GM18867 (cell line): ENCODE results near the gene SLC41A2.
A peak's percentile ranks its signal among the peaks of the same experiment; 100 is the strongest.

Source experiments
- ATAC-seq: cut with Tn5 transposase; IDR thresholded peaks from one replicate; pipeline ENCODE4 v1.9.1; 2021; ENCODE audit warnings: mild to moderate bottlenecking, moderate library complexity; ENCODE audit not compliant: unreplicated experiment

SLC41A2 gene

DNA sequence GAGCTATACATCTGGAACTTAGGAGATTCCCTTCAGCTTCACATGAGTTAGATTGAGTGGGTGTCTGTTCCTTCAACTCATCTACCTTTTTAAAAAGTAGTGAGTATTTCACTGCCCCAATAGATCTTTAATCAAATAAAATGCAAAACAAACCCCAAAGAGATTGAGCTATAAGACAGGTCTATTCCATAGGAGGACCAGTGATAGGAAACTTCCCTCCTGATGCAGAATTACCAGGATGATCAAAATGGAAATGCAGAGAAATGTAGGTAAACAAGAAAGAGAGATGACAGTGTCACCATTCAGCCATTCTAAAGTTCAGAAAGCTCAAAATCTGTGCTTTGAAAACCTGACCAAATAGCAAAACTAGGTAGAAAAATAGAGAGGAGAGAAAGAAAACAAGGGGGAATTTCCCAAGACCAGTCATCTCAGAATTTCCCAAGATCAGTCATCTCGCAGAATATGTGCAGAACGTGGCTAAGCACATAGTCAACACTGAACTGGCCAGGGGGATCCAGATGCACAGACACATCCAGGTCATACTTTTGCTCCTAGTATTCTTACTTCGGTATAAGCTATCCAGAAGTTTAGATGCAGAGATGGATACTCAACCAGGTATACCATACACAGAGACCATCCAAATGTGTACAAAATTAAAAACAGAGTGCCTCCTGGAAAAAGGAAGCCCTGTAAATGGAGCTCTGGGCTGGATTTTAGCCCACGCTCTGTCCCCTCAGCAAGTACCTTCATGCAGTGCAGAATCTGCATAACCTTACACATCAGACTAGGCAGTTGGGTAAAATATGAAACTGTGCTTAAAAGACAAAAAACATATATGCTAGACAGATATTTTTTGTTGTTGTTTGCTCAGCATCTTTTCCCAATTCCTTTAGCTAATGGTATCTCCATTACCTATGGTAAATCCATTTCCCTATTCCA is 27.4 kb downstream of the SLC41A2 start:
- ATAC-seq, result peak; percentile 89

DNA sequence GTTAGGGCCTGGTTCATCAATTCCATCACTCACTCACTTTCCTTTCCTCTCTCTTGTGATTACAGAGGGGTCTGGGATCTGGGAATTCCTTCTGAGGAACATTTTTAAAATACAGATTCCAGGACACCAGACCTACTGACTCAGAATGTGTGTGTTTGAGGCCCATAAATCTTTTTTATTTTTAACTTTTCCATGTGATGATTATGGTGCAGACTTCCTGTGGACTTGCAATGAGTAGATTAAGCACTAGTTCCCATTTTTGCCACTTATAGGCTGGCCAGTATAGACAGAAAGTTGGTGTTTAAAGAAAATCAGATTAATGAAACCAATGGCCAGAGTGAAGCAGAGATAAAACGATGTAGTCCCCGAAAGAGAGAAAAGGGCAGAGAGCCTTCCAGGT is 28.1 kb downstream of the SLC41A2 start:
- peak; percentile 12 for ATAC-seq

DNA sequence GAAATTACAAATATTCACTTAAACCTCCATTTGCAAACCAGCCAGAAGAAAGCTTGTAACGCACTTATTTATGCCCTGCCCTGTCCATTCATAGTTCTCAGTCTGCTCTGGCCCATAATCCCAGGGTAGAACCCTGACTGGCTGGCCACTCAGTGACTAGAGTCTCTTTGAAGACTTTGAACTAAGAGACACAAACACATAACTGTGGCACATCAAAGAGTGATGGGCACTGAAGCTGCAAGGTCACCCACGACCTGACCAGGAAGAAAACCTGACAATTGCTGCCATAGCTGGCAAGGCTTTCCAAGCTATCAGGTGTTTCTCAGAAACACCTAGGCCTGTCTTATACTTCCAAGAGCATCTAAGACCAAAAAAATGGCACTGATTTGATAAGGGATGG is 28.7 kb downstream of the SLC41A2 start:
- no peak for ATAC-seq

DNA sequence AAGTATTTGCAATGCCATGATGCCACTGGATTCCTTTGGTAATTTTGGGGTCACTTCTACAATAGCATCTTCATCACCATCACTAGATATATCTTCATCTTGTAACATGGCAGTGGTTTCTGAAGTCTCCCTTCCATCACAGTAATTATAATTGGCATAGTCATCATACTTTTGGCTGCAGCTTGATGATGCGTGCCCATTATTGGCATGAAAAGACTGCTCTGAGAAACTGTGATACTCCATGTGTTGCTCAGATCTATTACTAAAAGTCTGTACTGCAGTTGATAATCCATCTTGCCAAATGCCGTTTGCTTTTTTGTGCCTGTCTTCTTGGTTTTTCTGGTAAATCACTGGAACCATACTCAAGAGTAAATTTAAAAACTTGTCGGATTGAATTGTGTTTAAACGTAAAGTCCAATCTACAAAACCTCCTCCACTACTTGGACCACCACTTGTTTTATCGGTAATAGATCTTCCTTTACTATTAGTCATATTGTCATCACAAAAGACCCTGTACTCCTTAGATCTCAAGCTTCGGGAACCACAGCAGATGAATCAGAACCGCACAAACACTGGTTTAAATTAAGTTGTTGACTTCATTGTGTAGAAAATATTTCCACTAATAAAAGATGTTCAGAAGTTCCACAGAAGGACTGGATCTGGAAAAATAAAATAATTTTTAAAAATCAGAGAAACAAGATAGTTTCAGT is 29.9 kb downstream of the SLC41A2 start:
- ATAC-seq, result no peak

DNA sequence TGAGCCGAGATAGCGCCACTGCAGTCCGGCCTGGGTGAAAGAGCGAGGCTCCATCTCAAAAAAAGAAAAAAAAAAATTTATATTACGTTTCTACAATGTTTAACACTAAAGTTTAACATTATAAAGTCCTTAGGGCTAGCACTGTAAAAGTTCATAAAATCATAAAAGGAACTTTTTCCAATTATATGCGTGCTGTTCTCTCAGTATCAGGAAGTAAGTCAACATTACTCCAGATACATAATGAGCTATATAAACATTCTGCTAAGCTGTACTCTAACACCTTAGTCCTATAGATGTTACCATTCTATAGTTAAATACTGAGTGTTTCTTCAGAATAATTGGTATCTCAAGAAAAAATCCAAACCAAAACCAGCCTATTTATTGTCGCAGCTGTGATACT is 32.6 kb downstream of the SLC41A2 start:
- ATAC-seq, result no peak

DNA sequence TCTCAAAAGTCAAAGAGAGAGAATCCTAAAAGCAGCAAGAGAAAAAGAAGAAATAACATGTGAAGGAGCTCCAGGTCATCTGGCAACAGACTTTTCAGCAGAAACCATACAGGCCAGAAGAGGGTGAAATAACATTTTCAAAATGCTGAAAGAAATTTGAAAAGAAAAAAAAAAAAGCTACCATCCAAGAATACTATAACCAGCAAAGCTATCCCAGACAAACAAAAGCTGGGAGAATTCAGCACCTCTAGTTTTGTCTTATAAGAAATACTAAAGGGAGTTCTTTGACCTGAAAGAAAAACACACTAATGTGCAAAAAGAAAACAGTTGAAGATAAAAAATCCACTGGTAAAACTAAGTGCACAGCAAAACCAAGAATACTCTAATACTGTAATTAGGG is 36.8 kb downstream of the SLC41A2 start:
- ATAC-seq, result no peak

DNA sequence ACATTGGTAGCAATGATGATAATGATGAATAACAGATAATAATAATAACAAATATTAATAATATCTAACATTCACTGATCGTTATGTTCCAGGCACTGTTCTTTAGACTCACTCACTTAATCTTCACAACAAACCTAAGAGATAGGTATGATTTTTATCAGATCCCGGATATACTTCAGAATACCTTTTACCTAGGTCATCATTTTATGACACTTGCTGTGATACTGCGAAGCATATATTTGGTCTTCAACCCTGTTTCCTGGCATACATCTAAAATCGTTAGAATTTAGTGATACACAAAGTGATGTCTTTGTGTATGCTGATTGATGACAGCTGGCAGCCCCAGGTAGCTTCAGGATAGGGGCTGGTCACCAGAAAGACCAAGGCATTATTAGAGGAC is 46.1 kb downstream of the SLC41A2 start:
- no peak for ATAC-seq

DNA sequence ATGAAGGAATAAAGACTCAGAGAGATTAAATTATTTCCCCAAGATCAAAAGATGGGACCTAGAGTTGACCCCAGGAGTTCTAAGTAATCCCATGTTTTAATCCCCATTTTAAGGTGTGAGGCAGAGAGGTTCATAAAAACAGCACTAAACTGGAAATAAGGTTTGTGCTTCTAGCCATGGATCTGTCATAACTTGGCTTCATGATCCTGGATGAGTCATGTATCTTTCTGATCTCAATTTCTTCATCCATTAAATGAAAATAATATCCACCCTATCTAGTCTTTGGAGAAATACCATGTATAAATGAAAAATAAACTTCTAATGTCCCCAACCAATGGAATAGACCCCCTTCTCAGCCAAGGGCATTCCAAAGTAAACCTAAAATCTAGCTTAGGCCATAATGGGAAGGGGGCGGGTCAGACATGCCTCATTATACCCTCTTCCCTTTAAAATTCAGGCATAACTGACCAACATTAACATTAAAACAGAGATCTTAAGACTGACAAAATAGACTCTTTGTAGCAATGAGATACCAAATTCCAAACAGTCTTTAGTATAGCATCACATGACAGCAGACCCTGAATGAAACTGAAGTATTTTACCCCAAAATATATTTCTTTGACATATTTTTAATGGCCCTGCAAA is 47.8 kb downstream of the SLC41A2 start:
- no peak for ATAC-seq

DNA sequence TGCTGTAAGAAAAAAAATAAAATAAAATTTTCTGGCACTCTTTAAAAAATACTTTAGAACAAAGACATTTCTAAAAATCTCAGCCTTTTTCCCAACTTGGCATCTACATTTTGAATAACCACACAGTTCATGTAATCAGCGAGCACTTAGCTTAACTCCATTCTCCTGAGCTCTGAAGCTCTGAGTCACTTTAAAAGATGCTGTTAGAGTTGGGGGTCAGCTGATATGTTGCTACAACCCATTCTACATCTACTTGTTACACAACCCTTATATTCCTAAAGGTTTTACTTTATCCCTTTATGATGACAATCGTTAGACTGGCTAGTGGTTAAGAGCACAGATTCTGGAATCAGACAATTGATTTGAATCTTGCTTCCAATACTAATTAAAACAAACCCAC is 48.3 kb downstream of the SLC41A2 start:
- no peak for ATAC-seq
